ENCODE data around the gene ACOX3.

ACOX3 gene

GRCh38 chr4:8370835-8371595, 69.5 kb downstream of the ACOX3 start:
- no peak for DNase-seq

- DNase-seq, result no peak
Observed at GRCh38 chr4:8370106-8370787, 70.3 kb downstream of the ACOX3 start.

- no peak for DNase-seq
Observed at GRCh38 chr4:8369426-8370105, 71.0 kb downstream of the ACOX3 start.

GRCh38 chr4:8368998-8369397, 71.5 kb downstream of the ACOX3 start:
- no peak for DNase-seq

- no peak for DNase-seq
Observed at GRCh38 chr4:8368061-8368481, 72.5 kb downstream of the ACOX3 start.

DNA sequence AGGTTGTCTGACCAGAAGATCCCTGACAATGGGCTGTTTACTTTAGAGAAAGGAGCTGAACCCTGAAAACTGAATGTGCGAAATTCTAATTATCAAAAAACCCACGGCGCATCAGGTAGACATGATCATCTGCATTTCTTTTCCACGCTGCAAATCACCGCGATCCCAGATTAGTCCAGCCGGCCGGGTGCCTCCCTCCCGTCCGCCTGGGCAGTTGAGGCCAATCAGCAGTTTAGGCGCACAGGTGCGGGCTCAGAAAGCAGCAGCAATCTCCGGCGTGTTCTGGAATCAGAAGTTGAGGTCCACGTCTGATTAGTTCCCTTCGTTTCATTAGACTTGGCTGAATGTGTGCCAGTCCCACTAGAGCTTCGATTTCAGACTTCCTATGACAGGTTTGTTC, 73.9 kb downstream of the ACOX3 start:
- DNase-seq, result no peak

DNA sequence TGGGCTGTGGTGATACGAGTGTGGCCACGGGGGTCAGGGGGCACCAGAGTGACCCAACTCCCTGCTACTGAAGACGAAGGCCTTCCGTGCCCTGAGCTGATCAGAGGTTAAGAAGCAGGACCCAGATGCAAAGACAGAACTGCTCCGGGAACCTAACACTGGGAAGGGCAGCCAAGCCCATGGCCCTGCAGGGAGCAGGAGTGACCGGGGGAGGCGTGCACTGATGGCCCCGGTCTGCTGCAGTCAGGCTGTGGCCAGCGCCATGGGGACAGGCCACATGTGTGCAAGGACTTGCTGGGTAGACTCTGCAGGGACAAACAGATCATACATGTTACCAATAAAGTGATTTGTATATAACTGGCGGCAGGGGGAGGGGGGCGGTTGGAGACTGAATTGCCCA, 74.6 kb downstream of the ACOX3 start:
- DNase-seq, result no peak

GRCh38 chr4:8365353-8365752, 75.2 kb downstream of the ACOX3 start:
- DNase-seq, result no peak

DNA sequence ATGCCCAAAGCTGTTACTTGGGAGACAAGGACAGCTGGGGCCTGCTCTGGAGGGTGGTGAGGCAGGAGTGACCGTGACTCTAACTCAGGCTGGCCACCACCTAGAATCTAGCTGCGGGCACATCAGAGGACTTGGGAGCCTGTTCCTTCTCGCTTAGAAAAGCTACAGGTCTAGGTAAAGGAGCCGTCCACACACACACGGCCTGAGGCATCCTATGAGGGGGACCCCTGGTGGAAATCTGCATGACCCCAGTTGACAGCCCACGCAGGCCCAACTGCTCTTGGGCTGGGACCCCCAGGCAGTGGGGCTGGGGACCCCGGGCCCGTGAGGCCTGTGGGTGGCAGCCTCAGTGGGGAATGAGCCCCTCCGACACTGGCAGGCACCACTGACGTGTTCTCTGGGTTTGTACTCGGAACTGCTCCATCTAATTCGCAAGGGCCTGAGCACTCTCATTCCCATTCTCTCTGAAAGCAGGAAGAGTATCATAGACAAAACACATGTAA, 75.6 kb downstream of the ACOX3 start:
- no peak for DNase-seq

GRCh38 chr4:8364141-8364540, 76.4 kb downstream of the ACOX3 start:
- DNase-seq, result no peak

DNA sequence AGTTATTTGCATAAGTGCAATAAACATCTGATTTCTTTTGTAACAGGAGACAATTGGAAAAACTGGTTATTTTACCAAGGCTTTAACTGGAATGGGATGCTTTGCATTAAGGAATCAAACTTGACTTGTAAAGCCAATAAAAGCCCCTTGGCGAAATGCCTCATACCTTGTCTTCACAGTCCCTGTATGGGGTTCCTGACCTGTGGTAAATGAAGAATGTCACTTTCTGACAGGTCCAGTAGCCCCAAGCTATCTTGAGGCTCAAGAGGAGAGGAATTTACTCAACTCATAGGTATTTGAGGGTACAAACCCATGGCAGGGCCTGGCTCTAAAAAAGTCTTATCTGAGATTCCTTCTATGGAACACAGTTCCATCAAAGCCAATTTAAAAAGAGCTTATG, 78.0 kb downstream of the ACOX3 start:
- DNase-seq, result no peak

- no peak for DNase-seq
Observed at GRCh38 chr4:8359193-8359592, 81.3 kb downstream of the ACOX3 start.

- DNase-seq, result no peak
Observed at GRCh38 chr4:8356856-8357255, 83.7 kb downstream of the ACOX3 start.

DNA sequence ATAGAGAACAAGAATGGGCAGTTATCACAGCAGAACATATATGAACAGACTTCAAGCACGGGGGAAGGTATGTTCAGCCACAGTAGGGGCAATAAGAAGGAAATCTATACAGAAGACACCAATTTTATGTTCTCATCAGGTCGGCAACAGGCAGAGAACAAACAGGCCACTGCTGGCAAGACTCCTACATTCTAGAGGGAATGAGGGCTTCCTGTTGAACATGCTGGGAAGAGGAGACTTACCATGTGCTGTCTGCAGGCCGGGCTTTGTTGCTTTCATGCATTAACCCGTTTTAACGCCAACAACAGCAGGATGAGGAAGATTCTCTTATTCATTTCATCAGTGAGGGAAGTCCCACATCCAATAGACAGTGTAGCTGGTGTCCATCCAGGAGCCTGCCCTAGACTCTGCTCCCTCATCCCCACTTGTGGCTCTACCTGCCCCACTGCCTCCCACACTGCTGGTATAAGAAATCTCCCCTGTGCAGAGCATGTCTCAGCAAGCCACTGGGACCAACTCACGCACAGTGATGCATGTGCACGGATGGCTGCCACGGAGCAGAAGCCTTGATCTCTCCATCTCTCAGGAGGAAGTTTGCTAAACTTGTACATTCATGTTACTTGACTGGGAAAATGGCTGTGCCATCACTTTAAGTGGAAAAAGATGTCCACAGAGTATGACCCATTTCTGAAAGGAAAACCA, 84.5 kb downstream of the ACOX3 start:
- no peak for DNase-seq

GRCh38 chr4:8355306-8355705, 85.2 kb downstream of the ACOX3 start:
- no peak for DNase-seq

DNA sequence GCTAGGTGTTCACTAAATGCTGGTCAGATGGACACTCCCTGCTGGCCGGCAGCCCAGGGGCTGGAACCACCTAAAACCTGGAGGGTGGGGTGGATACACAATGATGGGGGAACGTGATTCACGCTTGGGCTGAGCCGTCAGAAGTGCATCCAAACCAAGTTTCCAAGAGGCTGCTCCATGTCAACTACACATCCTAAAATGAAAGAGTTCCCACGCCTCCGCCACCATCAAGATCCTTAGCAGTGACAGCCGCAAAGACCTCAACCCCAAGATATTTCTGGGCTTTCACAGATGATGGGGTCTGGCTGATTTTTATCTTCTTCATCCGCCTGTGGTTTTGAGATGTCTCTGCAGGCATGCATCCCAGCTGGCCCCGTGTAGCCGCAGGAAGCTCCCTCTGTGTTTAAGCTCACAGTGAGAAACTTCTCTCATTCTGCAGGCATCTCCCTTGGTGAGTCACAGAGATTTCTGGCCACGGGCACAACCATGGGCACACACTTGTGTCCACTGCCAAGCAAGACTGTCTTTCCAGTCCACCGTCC, 86.5 kb downstream of the ACOX3 start:
- no peak for DNase-seq

GRCh38 chr4:8353158-8353669, 87.3 kb downstream of the ACOX3 start:
- DNase-seq, result no peak

DNA sequence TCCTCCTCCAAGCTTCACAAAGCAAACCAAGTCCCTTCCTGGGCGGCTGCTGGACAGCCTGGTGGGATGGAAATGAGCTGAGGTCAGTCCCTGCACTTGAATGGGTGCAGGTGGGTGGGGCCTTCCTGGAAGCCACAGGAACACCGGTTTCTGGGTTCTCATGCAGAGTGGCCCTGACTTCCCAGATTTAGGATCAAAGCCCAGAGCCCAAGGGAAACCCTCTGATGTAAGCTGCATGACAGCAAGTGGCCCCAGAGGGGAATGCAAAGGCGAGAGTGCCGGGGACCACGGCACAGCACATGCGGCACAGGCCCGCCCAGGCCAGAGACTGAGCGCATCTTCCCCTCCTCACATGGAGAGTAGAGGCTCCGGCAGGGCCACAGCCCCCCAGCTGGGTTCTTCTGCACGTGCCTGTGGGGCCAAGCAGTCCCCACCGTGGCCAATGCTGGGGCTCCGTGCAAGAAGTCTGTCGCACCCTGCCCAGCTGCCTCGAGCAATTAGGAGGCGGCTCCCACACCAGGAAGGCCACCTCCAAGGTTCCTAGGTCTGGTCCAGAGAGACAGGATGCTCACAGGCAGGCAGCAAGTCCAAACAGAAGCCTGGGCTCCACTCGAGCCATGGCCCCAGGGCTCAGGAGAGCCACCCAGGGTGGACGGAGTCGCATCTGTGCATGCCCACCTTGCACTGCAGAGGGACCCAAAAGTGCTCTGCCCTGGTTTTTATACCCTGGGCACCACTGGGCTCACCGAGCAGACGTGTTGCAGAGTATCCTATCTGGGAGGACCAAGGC, 88.0 kb downstream of the ACOX3 start:
- DNase-seq, result no peak

DNA sequence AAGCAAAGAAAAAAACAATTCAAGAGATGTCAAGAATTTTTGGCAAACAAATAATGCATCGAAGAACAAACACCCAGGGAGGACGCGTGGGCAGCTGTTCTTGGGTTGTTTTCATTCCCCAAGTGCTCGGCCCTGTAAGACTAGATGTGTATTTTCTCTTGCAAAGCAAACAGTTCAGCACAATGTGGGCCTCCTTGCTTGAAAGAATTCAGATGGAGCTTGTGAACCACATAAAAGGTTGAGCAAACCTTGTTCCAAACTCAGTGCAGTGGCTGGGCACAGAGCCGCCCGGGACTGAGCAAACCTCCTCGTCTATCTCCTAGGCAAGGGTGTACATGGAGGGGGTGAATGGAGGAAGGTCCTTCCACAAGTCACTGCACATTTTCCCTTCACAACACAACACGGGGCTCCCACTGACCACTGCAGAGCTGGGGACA, 88.6 kb downstream of the ACOX3 start:
- no peak for DNase-seq

DNA sequence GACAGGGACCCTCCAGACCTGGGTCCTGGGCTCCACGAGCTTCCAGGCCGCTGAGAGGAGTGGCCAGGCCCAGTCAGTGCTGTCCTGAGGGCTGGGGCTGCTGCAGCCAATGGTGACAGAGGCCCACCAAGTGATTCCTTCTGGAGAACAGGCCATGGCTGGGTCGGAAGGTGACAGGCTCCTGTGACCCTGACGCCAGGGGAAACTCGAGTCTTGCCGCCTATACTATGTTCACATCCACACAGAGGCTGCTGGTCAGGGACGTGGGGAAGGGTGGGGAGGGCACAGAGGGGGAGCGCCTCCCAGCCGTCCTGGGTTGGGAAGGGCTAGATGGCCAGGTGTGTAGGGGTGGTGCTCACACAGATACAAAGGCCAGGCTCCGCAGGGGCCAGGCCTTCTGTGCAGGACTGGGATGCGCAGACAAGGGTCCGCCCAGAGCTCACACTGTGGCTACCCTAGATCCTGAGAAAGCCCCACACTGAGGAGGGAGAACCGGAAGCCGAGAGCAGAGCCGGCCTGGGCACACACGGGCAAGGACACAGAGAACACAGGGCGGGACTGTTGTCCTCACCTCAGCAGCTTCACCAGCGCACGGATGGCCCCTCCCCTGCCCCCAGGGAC, 89.6 kb downstream of the ACOX3 start:
- no peak for DNase-seq

GRCh38 chr4:8350352-8350751, 90.2 kb downstream of the ACOX3 start:
- no peak for DNase-seq

All from Kasumi-1 (cell line).